ENCODE measurements around the gene REPIN1.

The REPIN1 gene

GRCh38 chr7:150361807-150362621 lies 6.6 kb upstream of the REPIN1 start:
- no peak for DNase-seq

- no peak for DNase-seq
These were observed 5.3 kb upstream of the REPIN1 start for GRCh38 chr7:150363370-150363769.

DNA sequence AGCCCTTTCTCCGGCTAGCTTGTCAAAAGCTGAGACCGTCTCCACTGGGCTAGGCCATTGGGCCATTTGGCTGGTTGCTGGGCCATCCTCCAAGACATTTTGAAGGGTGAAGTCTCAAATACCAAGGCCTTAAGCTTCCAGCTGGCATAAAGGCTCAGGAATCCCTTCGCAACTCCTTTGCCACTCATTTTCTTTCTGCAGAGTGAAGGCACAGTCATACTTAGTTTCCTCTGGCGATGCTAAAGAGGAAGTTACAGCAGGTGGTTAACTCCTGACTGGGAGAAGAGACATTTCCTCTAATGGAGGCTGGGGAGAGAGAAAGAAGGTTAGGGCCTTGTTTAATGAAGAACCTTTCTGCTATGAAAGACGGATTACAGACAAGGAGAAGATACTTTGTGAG lies 4.8 kb upstream of the REPIN1 start:
- no peak for DNase-seq

DNA sequence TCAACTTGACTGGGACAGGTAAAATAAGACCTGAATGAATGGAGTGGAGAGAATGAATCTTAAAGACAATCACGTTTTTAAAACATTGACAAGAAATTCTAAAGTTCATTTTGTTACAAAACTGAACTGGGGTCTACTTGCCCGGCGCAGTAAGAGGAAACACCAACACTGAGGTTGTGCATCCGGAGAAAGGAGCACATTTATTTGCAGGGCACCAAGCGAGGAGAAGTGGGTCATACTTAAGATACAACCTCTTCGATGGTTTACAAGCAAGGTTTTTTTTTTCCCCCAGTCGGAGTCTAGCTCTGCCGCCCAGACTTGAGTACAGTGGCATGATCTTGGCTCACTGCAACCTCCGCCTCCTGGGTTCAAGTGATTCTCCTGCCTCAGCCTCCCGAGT lies 3.4 kb upstream of the REPIN1 start:
- no peak for DNase-seq

DNA sequence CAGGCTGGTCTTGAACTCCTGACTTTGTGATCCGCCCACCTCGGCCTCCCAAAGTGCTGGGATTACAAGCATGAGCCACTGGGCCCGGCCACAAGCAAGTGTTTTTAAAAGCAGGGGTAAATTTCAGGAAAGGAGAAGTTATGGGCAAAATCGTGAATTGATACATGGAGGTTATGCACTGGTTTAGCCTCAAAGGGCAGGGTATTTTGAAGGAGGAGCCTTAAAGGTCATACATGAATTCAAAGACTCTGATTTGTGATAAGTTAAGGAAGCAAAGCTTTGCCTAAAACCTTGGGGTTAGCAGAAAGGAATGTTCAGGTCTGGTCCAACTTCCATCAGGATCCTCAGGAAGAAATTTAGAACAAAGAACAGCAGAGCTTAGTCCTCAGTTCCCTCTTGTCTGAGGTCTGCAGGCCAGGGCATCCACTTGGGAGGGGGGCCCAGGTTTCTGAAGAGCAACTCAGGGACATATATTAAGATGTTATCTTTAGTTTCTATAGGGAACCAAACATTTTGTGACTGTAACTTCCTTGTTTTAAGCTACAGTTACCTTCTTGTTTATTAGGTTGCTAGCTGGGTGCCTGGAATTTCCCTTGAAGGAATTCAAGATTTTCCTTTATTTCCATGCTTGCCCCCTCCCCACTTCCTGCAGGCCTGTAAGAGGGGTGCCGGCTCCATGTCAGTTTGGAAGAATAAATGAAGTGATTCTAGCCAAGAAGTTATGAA lies 2.8 kb upstream of the REPIN1 start:
- no peak for DNase-seq

- peak in 1 of 2 experiments; percentile 98 for DNase-seq
These were observed 936 bp upstream of the REPIN1 start for GRCh38 chr7:150367677-150368095.

DNA sequence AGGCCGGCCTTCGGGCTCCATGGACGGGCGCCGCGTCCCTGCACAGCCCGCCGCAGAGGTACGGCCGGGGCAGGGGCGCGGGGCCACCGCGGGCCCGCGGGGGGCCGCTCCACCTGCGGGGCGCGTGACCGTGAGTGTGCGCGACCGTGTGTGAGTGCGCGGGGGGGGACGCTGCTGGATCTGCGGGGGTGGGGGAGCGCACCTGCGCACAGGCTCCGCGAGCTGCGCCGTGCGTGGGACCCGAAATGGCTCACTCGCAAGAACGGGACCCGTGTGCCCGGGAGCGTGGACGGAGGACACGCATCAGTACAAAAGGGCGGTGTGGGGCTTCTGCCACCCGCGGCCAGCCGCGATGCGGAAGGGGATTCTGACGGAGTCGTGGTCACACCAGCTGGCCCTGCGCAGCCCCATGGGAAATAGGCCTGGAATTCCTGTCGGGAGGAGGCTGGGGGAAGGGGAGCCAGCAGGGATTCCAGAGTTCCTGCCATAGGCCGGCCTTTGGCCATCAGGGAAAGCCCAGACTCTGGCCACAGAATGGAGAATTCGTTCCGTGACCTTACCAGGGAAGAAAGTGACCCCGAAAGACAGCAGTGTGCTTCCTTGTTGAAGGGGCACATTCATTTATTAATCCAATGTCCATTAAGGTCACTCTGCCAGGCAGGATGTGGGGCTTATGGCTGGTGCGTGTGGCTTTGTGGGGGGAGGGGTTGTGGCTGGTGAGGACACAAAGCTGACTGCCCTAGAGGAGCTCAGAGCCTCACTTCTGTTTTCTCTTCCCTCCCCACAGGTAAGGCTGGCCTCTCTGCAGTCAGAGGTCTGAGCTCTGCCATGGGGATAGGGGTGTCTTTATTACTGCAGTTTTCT lies 494 bp downstream of the REPIN1 start:
- DNase-seq = peak; percentile 52 to 71

- DNase-seq = no peak
These were observed 1.3 kb downstream of the REPIN1 start for GRCh38 chr7:150369748-150370501.

DNA sequence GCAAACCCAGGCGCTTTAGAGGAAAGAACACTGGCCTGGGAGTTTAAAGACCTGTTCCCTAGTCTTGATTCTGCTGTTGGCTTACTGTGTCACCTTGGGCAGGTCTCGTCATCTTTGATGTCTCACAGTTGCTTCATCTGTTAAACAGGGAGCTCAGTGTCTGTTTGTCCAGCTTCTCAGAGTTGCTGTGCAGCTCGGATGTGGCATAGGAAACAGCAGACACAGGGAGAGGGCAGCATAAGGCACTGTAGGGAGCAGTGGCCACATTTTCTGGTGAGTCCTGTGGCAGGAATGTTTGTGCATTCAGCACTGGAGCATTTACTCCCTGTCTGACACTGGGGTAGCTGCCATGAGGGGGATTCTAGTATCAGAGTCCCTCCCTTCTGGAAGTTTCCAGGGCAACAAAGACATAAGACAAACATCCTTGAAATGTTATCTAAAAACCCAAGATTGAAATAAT lies 2.0 kb downstream of the REPIN1 start:
- DNase-seq = no peak

GRCh38 chr7:150371131-150371995 lies 2.7 kb downstream of the REPIN1 start:
- no peak for DNase-seq

DNA sequence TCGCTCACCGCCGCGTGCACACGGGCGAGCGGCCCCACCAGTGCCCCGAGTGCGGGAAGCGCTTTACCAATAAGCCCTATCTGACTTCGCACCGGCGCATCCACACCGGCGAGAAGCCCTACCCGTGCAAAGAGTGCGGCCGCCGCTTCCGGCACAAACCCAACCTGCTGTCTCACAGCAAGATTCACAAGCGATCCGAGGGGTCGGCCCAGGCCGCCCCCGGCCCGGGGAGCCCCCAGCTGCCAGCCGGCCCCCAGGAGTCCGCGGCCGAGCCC lies 3.3 kb downstream of the REPIN1 start:
- no peak for DNase-seq

DNA sequence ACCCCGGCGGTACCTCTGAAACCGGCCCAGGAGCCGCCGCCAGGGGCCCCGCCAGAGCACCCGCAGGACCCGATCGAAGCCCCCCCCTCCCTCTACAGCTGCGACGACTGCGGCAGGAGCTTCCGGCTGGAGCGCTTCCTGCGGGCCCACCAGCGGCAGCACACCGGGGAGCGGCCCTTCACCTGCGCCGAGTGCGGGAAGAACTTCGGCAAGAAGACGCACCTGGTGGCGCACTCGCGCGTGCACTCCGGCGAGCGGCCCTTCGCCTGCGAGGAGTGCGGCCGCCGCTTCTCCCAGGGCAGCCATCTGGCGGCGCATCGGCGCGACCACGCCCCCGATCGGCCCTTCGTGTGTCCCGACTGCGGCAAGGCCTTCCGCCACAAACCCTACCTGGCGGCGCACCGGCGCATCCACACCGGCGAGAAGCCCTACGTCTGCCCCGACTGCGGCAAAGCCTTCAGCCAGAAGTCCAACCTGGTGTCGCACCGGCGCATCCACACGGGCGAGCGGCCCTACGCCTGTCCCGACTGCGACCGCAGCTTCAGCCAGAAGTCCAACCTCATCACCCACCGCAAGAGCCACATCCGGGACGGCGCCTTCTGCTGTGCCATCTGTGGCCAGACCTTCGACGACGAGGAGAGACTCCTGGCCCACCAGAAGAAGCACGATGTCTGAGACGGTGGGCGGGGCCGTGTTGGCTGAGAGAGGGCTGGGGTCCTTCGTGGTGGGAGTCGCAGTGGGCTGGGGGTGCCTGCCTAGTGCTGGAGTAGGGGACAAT lies 3.8 kb downstream of the REPIN1 start:
- DNase-seq = no peak

DNA sequence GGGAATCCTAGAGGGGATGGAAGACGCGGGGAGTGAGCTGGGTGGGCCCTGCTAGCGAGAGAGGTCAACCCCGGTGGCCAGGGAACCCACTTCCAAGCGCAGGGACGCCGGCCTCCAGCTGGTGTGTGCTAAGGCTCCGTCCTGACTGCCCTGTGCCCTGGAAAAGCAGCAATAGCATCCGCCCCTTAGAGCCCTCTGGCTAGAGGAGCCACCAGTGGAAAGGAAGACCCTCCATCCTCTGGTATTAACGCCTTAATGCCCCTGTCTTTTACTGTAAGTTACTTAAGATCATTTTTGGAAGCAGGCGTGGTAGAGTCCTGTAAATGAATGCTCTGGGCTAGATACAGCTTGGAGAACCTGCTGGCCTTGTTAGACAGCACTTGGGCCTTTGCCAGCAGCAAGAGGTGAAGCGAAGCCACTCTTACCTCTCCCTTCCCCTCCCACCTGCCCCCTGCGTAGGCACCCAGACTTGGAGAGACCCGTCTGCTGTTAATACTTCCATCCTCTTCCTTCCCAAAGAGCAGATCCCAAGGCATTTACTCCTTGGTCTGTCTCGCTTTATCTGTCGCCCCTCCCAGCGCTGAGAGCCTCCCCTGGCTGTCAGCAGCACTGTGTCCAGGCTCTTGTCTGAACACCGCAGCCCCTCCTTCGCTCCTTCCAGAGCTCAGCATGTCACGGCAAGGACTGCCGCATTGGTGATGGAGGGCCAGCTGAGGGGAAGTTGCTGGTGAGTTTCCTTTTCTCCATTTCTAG lies 4.6 kb downstream of the REPIN1 start:
- peak in 1 of 2 experiments; percentile 39 for DNase-seq

GRCh38 chr7:150374026-150374425 lies 5.4 kb downstream of the REPIN1 start:
- no peak for DNase-seq

DNA sequence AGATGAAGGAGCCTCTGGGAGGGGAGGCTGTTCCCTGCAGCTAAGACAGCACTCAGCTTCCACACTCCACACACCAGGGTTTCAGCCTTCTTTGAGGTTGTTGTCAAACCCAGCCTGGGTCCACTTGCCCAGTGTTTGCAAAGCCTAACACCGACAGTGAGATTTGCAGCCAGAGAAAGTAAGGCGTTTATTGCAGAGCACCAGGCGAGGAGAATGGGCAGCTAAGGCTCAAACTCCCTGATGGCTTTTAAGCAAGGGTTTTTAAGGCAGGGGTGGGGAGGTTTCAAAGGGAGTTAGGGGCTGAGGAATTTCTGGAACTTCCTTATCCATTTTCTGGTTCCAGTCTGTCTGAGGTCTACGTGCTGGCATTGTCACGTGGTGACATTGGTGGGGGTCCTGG lies 5.8 kb downstream of the REPIN1 start:
- no peak for DNase-seq

DNA sequence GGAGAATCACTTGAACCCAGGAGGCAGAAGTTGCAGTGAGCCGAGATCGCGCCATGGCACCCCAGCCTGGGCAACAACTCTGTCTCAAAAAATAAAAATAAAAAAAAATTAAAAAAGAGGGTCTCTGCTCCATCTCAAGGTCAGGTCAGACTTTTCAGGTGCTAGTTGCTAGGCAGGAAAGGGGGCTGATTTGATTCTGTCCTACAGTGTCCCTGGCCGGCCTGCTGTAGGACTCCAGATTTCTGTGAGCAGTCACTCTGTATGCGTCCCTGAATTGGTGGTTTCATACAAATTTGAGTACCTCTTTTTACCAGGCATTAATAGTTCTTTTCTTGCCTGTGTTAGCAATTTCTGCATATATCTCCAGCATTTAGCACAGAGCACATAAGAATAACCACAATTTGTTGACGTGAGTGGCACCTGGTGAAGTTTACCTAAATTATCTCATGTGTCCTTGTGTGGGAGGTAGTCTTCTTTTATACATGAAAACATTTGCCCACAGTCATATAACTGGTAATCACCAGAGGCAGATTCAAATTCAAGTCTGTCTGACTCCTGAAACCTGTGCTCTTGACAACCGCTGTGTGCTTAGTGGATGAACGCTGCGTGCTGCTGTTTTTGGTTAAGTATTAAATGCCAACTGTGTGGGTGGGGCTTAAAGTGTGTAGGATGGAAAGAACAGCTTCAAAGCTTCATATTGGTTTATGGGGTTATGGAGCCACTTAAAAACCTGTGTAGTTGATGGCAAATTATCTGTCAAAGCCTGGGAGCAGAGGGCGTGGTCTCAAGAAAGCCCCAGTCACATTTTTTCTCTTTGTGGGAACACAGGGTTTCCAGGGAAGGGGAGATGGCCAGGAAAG lies 7.3 kb downstream of the REPIN1 start:
- peak in 1 of 2 experiments; percentile 50 for DNase-seq

DNA sequence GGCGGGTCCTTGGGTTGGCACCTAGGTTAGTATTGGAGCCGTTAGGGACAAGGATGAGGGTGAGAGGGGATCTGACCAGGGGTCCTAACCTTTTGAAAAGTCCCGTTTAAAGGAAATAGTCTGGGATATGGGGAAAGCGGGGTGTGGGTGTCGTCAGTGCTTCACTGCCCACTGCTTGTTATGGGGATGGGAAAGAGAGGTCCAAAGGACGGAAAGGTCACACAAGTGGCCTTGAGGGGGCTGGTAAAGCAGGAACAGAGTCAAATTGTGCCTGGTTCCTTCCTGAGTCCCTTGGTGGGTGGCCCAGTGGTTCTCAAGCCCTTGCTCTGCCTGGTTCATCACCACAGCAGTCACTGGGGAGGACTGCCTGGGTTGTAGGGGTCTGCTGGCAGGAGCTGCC lies 7.9 kb downstream of the REPIN1 start:
- no peak for DNase-seq

- no peak for DNase-seq
These were observed 8.6 kb downstream of the REPIN1 start for GRCh38 chr7:150377196-150377595.

DNA sequence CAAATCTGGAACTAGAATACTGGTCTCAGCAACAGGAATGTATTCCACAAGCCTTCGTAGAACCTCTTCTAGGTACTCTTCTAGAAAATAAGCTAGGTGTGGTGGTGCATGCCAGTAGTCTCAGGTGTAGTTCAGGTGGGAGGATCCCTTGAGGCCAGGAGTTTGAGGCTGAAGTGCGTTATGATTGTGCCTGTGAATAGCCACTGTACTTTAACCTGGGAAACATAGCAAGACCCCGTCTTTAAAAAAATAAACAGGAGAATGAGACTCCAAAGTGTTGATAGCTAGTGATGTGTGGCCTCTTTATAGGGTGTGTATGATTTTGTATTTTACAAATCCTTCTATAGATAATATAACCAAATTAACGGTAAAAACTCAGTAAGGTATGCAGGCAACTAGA lies 9.0 kb downstream of the REPIN1 start:
- DNase-seq = peak in 1 of 2 experiments; percentile 30

Measured in NCI-H2081 (cell line).